Activated T-cell treated with anti-CD3 and anti-CD28 coated beads, Interleukin-2, amount 50 U/mL, for 72 hours (primary cell): ENCODE data around the gene CAMTA1. TPM values are rescaled to one million over a fixed set of nuclear protein-coding genes. Genes with fewer than 3 reads are reported as not detected.

Experiments
- ATAC-seq, 2 donors: fragments of 150-1000 bp; cut with Tn5 transposase; replicated peaks in 1 of 2; 2 replicates each; pipeline ENCODE4 v1.10.0; 2021; ENCODE audit warnings: moderate library complexity in 2 of 2, mild to moderate bottlenecking in 1 of 2
- DNase-seq, 2 donors: peaks; one replicate each; pipeline ENCODE4 v3.0.0; 2021 to 2022; ENCODE audit warnings: mixed read lengths in 1 of 2
- H3K27ac Mint-ChIP-seq: one replicate; pipeline ENCODE4 v1.8.0; 2022; ENCODE audit warnings: mild to moderate bottlenecking, moderate library complexity, mixed read lengths
- H3K27me3 Mint-ChIP-seq: one replicate; pipeline ENCODE4 v1.8.0; 2022; ENCODE audit warnings: low read depth, mixed read lengths
- H3K36me3 Mint-ChIP-seq, 2 donors: one replicate each; pipeline ENCODE4 v1.8.0; 2022; ENCODE audit warnings: mixed read lengths in 2 of 2, mild to moderate bottlenecking in 1 of 2; ENCODE audit not compliant: insufficient read depth in 2 of 2
- H3K4me1 Mint-ChIP-seq: one replicate; pipeline ENCODE4 v1.8.0; 2022; ENCODE audit warnings: low read depth, mixed read lengths
- H3K4me3 Mint-ChIP-seq, 2 donors: one replicate each; pipeline ENCODE4 v1.8.0; 2022; ENCODE audit warnings: mild to moderate bottlenecking in 2 of 2, mixed read lengths in 2 of 2, moderate library complexity in 2 of 2
- H3K9me3 Mint-ChIP-seq, 2 donors: one replicate each; pipeline ENCODE4 v1.8.0; 2022; ENCODE audit warnings: mixed read lengths in 2 of 2
- total RNA-seq, 2 donors: library from RNA; stranded (reverse); gene quantifications; one replicate each; pipeline ENCODE4 v1.2.3, GENCODE V29; 2022

Gene CAMTA1
- total RNA-seq, 2 donors from 2014 or later = 47.8 to 63.3 TPM

GRCh38 chr1:6928106-6928885 lies 143.0 kb downstream of the CAMTA1 start:
- H3K9me3 Mint-ChIP-seq = no peaks in the 10 kb centered on the region
- peaks cover 14% of the 10 kb centered on the region for H3K27me3 Mint-ChIP-seq
- ATAC-seq (no peak), DNase-seq (no peak)
- H3K4me1 Mint-ChIP-seq = no peaks in the 10 kb centered on the region
- H3K36me3 Mint-ChIP-seq = no peaks in the 10 kb centered on the region
- H3K27ac Mint-ChIP-seq = no peak overlapping the region
- no peak overlapping the region for H3K4me3 Mint-ChIP-seq

GRCh38 chr1:6930732-6931300 lies 145.6 kb downstream of the CAMTA1 start:
- ATAC-seq (no peak), DNase-seq (no peak)
- no peak overlapping the region for H3K27ac Mint-ChIP-seq
- no peaks in the 10 kb centered on the region for H3K36me3 Mint-ChIP-seq
- H3K4me1 Mint-ChIP-seq = no peaks in the 10 kb centered on the region
- H3K27me3 Mint-ChIP-seq = peaks cover 14% of the 10 kb centered on the region
- no peak overlapping the region for H3K4me3 Mint-ChIP-seq
- no peaks in the 10 kb centered on the region for H3K9me3 Mint-ChIP-seq

- no peak overlapping the region for H3K4me3 Mint-ChIP-seq
- no peak overlapping the region for H3K27ac Mint-ChIP-seq
- DNase-seq = no peak
- no peak for ATAC-seq
- no peaks in the 10 kb centered on the region for H3K4me1 Mint-ChIP-seq
- H3K9me3 Mint-ChIP-seq = no peaks in the 10 kb centered on the region
- peaks cover 6% of the 10 kb centered on the region for H3K27me3 Mint-ChIP-seq
- no peaks in the 10 kb centered on the region for H3K36me3 Mint-ChIP-seq
Measured at GRCh38 chr1:6935361-6935883, 150.2 kb downstream of the CAMTA1 start.

- H3K36me3 Mint-ChIP-seq = no peaks in the 10 kb centered on the region
- DNase-seq = no peak
- no peaks in the 10 kb centered on the region for H3K9me3 Mint-ChIP-seq
- no peak overlapping the region for H3K27ac Mint-ChIP-seq
- peaks cover 6% of the 10 kb centered on the region for H3K27me3 Mint-ChIP-seq
- no peak for ATAC-seq
- H3K4me3 Mint-ChIP-seq = no peak overlapping the region
- H3K4me1 Mint-ChIP-seq = no peaks in the 10 kb centered on the region
Measured at GRCh38 chr1:6935911-6936690, 150.8 kb downstream of the CAMTA1 start.

- H3K4me3 Mint-ChIP-seq = no peak overlapping the region
- no peaks in the 10 kb centered on the region for H3K4me1 Mint-ChIP-seq
- peaks cover 6% of the 10 kb centered on the region for H3K27me3 Mint-ChIP-seq
- ATAC-seq = no peak
- no peaks in the 10 kb centered on the region for H3K9me3 Mint-ChIP-seq
- DNase-seq = no peak
- no peak overlapping the region for H3K27ac Mint-ChIP-seq
- H3K36me3 Mint-ChIP-seq = no peaks in the 10 kb centered on the region
Measured at GRCh38 chr1:6937048-6937447, 151.8 kb downstream of the CAMTA1 start.

GRCh38 chr1:6939363-6939762 lies 154.1 kb downstream of the CAMTA1 start:
- Mint-ChIP-seq H3K27ac (no peak overlapping the region), H3K4me1 (no peaks in the 10 kb centered on the region), H3K36me3 (no peaks in the 10 kb centered on the region), H3K4me3 (no peak overlapping the region), H3K9me3 (no peaks in the 10 kb centered on the region), H3K27me3 (peaks cover 6% of the 10 kb centered on the region)
- DNase-seq (no peak), ATAC-seq (no peak)

GRCh38 chr1:6941786-6942185 lies 156.5 kb downstream of the CAMTA1 start:
- peaks cover 6% of the 10 kb centered on the region for H3K27me3 Mint-ChIP-seq
- no peaks in the 10 kb centered on the region for H3K9me3 Mint-ChIP-seq
- no peaks in the 10 kb centered on the region for H3K36me3 Mint-ChIP-seq
- no peak for DNase-seq
- no peak overlapping the region for H3K27ac Mint-ChIP-seq
- no peaks in the 10 kb centered on the region for H3K4me1 Mint-ChIP-seq
- ATAC-seq = no peak
- no peak overlapping the region for H3K4me3 Mint-ChIP-seq

GRCh38 chr1:6942990-6943389 lies 157.7 kb downstream of the CAMTA1 start:
- Mint-ChIP-seq H3K9me3 (no peaks in the 10 kb centered on the region), H3K27ac (no peak overlapping the region), H3K27me3 (peaks cover 6% of the 10 kb centered on the region), H3K4me3 (no peak overlapping the region), H3K4me1 (no peaks in the 10 kb centered on the region), H3K36me3 (no peaks in the 10 kb centered on the region)
- DNase-seq = no peak
- ATAC-seq = no peak

GRCh38 chr1:6944434-6944833 lies 159.2 kb downstream of the CAMTA1 start:
- Mint-ChIP-seq H3K27me3 (no peaks in the 10 kb centered on the region), H3K27ac (no peak overlapping the region), H3K4me1 (no peaks in the 10 kb centered on the region), H3K36me3 (no peaks in the 10 kb centered on the region), H3K9me3 (no peaks in the 10 kb centered on the region), H3K4me3 (no peak overlapping the region)
- DNase-seq = no peak
- no peak for ATAC-seq

GRCh38 chr1:6947952-6948351 lies 162.7 kb downstream of the CAMTA1 start:
- H3K4me1 Mint-ChIP-seq = no peaks in the 10 kb centered on the region
- DNase-seq = no peak
- no peak overlapping the region for H3K4me3 Mint-ChIP-seq
- ATAC-seq = no peak
- H3K27ac Mint-ChIP-seq = no peak overlapping the region
- H3K27me3 Mint-ChIP-seq = no peaks in the 10 kb centered on the region
- no peaks in the 10 kb centered on the region for H3K9me3 Mint-ChIP-seq
- H3K36me3 Mint-ChIP-seq = no peaks in the 10 kb centered on the region

GRCh38 chr1:6948416-6948815 lies 163.2 kb downstream of the CAMTA1 start:
- Mint-ChIP-seq H3K27me3 (no peaks in the 10 kb centered on the region), H3K9me3 (no peaks in the 10 kb centered on the region)
- no peak for DNase-seq

GRCh38 chr1:6948861-6949260 lies 163.6 kb downstream of the CAMTA1 start:
- Mint-ChIP-seq H3K4me3 (no peak overlapping the region), H3K36me3 (no peaks in the 10 kb centered on the region), H3K27me3 (no peaks in the 10 kb centered on the region), H3K4me1 (no peaks in the 10 kb centered on the region), H3K9me3 (no peaks in the 10 kb centered on the region), H3K27ac (no peak overlapping the region)
- ATAC-seq (no peak), DNase-seq (no peak)

More at GRCh38 chr1:6948416-6948815, 163.2 kb downstream of the CAMTA1 start:
- H3K4me1 Mint-ChIP-seq = no peaks in the 10 kb centered on the region
- H3K27ac Mint-ChIP-seq = no peak overlapping the region
- no peak for ATAC-seq
- no peaks in the 10 kb centered on the region for H3K36me3 Mint-ChIP-seq
- no peak overlapping the region for H3K4me3 Mint-ChIP-seq
